ENCODE measurements around the gene TSPAN13. TPM values are rescaled to one million over a fixed set of nuclear protein-coding genes. Genes with fewer than 3 reads are reported as not detected.
A peak's percentile ranks its signal among the peaks of the same experiment; 100 is the strongest.

TSPAN13 gene
- total and polyA plus RNA-seq, 12 donors = 6.8 to 40.1 (median 11.8) TPM

- no peaks in the 10 kb centered on the region for H3K36me3 ChIP-seq
- intact Hi-C loops (cut with DNase I) = no loop called here
- no peaks in the 10 kb centered on the region for H3K9me3 ChIP-seq
- WGBS, 2 donors = 83 to 89% methylated on average over 4 of the region's 4 CpGs
- TF ChIP-seq CTCF (IDR thresholded peaks at IDR 0.05) = no peak
- no peak for DNase-seq
- H3K27me3 ChIP-seq = peaks cover 0 to 2% (median 0%) of the 10 kb centered on the region in 7 donors
- no peak overlapping the region for H3K27ac ChIP-seq
- no peak for ATAC-seq
- H3K4me1 ChIP-seq = peaks cover 0 to 12% (median 0%) of the 10 kb centered on the region in 9 donors
- H3K4me3 ChIP-seq = no peak overlapping the region
These were observed 59.1 kb downstream of the TSPAN13 start for GRCh38 chr7:16812542-16813231.

GRCh38 chr7:16813232-16813616 is 59.7 kb downstream of the TSPAN13 start:
- H3K9me3 ChIP-seq = no peaks in the 10 kb centered on the region
- no peaks in the 10 kb centered on the region for H3K36me3 ChIP-seq
- peaks cover 0 to 12% (median 0%) of the 10 kb centered on the region in 9 donors for H3K4me1 ChIP-seq
- DNase-seq = no peak
- H3K4me3 ChIP-seq = no peak overlapping the region
- H3K27ac ChIP-seq = no peak overlapping the region
- intact Hi-C loops (cut with DNase I) = no loop called here
- H3K27me3 ChIP-seq = no peaks in the 10 kb centered on the region
- 65 to 73% methylated on average over 3 of the region's 3 CpGs for WGBS, 2 donors
- peak in 1 of 8 donors; percentile 35 for ATAC-seq
- no peak for TF ChIP-seq CTCF (IDR thresholded peaks at IDR 0.05)

GRCh38 chr7:16815001-16815400 is 61.4 kb downstream of the TSPAN13 start:
- no peak for TF ChIP-seq CTCF (IDR thresholded peaks at IDR 0.05)
- ATAC-seq (no peak), DNase-seq (no peak)
- H3K4me1 ChIP-seq = peaks cover 0 to 12% (median 0%) of the 10 kb centered on the region in 9 donors
- no peak overlapping the region for H3K27ac ChIP-seq
- 92 to 96% methylated on average over 2 of the region's 2 CpGs for WGBS, 2 donors
- intact Hi-C loops (cut with DNase I) = no loop called here
- no peaks in the 10 kb centered on the region for H3K36me3 ChIP-seq
- H3K4me3 ChIP-seq = no peak overlapping the region
- H3K27me3 ChIP-seq = no peaks in the 10 kb centered on the region
- no peaks in the 10 kb centered on the region for H3K9me3 ChIP-seq

GRCh38 chr7:16816824-16817223 is 63.3 kb downstream of the TSPAN13 start:
- WGBS, 2 donors = 53 to 70% methylated on average over 2 of the region's 2 CpGs
- Histone ChIP-seq H3K9me3 (no peaks in the 10 kb centered on the region), H3K4me1 (peaks cover 0 to 12% (median 0%) of the 10 kb centered on the region in 9 donors), H3K27me3 (no peaks in the 10 kb centered on the region), H3K27ac (peak overlapping the region in 1 of 10 donors; percentile 5), H3K36me3 (no peaks in the 10 kb centered on the region), H3K4me3 (no peak overlapping the region)
- DNase-seq = no peak
- intact Hi-C loops (cut with DNase I) = no loop called here
- ATAC-seq = peak in 7 of 8 donors; percentile 52 to 78 (median 67)
- TF ChIP-seq CTCF (IDR thresholded peaks at IDR 0.05) = no peak
